ENCODE data around the gene CELA1. TPM values are rescaled to one million over a fixed set of nuclear protein-coding genes. Genes with fewer than 3 reads are reported as not detected.
A peak's percentile ranks its signal among the peaks of the same experiment; 100 is the strongest.

The CELA1 gene
- total RNA-seq, 1 experiment from 2014 or later: not detected

DNA sequence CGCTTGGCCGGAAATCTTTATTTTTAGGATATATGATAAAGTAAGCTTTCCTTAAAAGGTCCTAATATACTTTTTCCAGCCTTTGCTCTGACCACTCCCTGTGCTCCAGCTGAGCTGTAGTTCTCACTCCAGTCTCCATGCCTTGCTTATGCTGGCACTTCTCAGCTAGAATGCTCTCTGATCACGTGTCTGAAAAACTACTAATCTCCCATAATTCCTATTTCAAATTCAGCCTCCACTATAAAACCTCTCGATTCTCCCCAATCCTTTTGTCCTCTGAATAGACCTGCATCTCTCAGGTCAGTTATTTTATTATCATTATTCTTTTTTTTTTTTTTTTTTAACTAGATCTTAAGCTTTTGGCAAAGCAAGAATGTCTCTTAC lies 26.2 kb downstream of the CELA1 start:
- no peak overlapping the region for H3T11ph ChIP-seq (ENCODE audit: low read length)

More for the DNA sequence above, 26.2 kb downstream of the CELA1 start:
- Histone ChIP-seq H3K18ac (ENCODE audit: insufficient read length, low read depth, low read length) (peak overlapping the region; percentile 37), H3K23ac (ENCODE audit: insufficient read length, low read depth, low read length) (no peak overlapping the region), H3K79me1 (ENCODE audit: insufficient read depth, low read depth, low read length, poor library complexity, severe bottlenecking) (no peaks in the 10 kb centered on the region), H2BK120ac (ENCODE audit: low read depth, low read length, poor library complexity, severe bottlenecking) (no peak overlapping the region), H2BK5ac (ENCODE audit: insufficient read length, low read length) (no peak overlapping the region), H4K8ac (replicated peaks; ENCODE audit: insufficient read length, low read depth, low read length) (no peak overlapping the region), H3K27me3 (ENCODE audit: insufficient read depth, low read length) (no peaks in the 10 kb centered on the region), H2AK5ac (ENCODE audit: insufficient read length, low read length) (no peak overlapping the region), H3K27ac (ENCODE audit: insufficient read length, low read depth, low read length) (no peak overlapping the region), H2BK15ac (ENCODE audit: low read depth, low read length) (no peak overlapping the region), H4K20me1 (ENCODE audit: control insufficient read depth, insufficient read depth, insufficient read length) (no peaks in the 10 kb centered on the region), H4K91ac (ENCODE audit: insufficient read length, low read depth, low read length) (no peak overlapping the region), H4K5ac (ENCODE audit: insufficient read length, low read depth, low read length) (no peak overlapping the region), H3K4me2 (ENCODE audit: insufficient read depth, insufficient read length, low read length) (no peak overlapping the region), H2BK20ac (ENCODE audit: low read depth, low read length, poor library complexity, severe bottlenecking) (peak overlapping the region; percentile 84), H3K23me2 (ENCODE audit: insufficient read length, low read depth, low read length, poor library complexity, severe bottlenecking) (no peaks in the 10 kb centered on the region), H3K14ac (ENCODE audit: insufficient read depth, low read length) (no peak overlapping the region), H3K79me2 (ENCODE audit: insufficient read depth, low read length) (no peaks in the 10 kb centered on the region), H3K4ac (ENCODE audit: low read depth, low read length) (no peak overlapping the region), H3K9me3 (ENCODE audit: control insufficient read depth, low read depth, low read length) (no peaks in the 10 kb centered on the region), H2BK12ac (ENCODE audit: insufficient read length, low read depth, low read length) (no peak overlapping the region), H3K9ac (ENCODE audit: extremely low read depth, insufficient read length, low read length) (no peak overlapping the region), H3K4me1 (ENCODE audit: insufficient read depth, low read length) (peaks cover 11% of the 10 kb centered on the region; the same call in 1 of the 2 replicates), H3K56ac (ENCODE audit: insufficient read length, low read depth, low read length) (no peak overlapping the region), H2AFZ (ENCODE audit: low read length) (no peak overlapping the region)
- H3K27ac Mint-ChIP-seq: peak overlapping the region; percentile 71 to 99 (median 73); a peak in 5 of 7 replicates
- H3K36me3 Mint-ChIP-seq (ENCODE audit: insufficient read depth in 1 of 3, low read depth in 3 of 3): peaks cover 0 to 4% (median 0%) of the 10 kb centered on the region in 3 experiments; a peak in 3 of 7 replicates
- H3K9me3 Mint-ChIP-seq: no peaks in the 10 kb centered on the region
- peaks cover 39 to 53% of the 10 kb centered on the region in 2 experiments for H3K4me1 Mint-ChIP-seq
- H3K4me3 Mint-ChIP-seq: no peak overlapping the region
- DNase-seq: no peak
- TF ChIP-seq, protein P1, sequence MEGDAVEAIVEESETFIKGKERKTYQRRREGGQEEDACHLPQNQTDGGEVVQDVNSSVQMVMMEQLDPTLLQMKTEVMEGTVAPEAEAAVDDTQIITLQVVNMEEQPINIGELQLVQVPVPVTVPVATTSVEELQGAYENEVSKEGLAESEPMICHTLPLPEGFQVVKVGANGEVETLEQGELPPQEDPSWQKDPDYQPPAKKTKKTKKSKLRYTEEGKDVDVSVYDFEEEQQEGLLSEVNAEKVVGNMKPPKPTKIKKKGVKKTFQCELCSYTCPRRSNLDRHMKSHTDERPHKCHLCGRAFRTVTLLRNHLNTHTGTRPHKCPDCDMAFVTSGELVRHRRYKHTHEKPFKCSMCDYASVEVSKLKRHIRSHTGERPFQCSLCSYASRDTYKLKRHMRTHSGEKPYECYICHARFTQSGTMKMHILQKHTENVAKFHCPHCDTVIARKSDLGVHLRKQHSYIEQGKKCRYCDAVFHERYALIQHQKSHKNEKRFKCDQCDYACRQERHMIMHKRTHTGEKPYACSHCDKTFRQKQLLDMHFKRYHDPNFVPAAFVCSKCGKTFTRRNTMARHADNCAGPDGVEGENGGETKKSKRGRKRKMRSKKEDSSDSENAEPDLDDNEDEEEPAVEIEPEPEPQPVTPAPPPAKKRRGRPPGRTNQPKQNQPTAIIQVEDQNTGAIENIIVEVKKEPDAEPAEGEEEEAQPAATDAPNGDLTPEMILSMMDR (conservative IDR thresholded peaks at IDR 0.05): no peak
- H3K27me3 Mint-ChIP-seq (ENCODE audit: low read depth): no peaks in the 10 kb centered on the region
- WGBS (ENCODE audit: extremely low coverage, insufficient read length, low lambda C conversion rate): 100% methylated on average over 1 of the region's 4 CpGs

Measured in H9 (cell line).